Psoas muscle (tissue), 8 donors: ENCODE measurements around the gene CRYBB1. TPM values are rescaled to one million over a fixed set of nuclear protein-coding genes. Genes with fewer than 3 reads are reported as not detected.
A peak's percentile ranks its signal among the peaks of the same experiment; 100 is the strongest.

Source experiments
- ATAC-seq, 4 donors: fragments of 200-7000 bp; cut with Tn5 transposase; one replicate each; pipeline ENCODE4 v1.9.1; 2020; ENCODE audit warnings: moderate library complexity in 3 of 4, mild to moderate bottlenecking in 2 of 4
- DNase-seq, 2 donors: peaks; one replicate each; pipeline ENCODE4 v3.0.0-alpha.2; 2020
- H3K27ac ChIP-seq: fragments of 200-600 bp; one replicate; pipeline ENCODE4 v1.8.0; 2022
- H3K27me3 ChIP-seq, 3 donors: fragments of 200-600 bp in 1 of 3; one replicate each; pipeline versions ENCODE4 v1.6.1 to v1.8.0; 2013 to 2022; ENCODE audit warnings: low read length in 2 of 3, mild to moderate bottlenecking in 2 of 3, moderate library complexity in 1 of 3; ENCODE audit not compliant: insufficient read depth in 3 of 3
- H3K36me3 ChIP-seq, 2 donors: fragments of 200-600 bp in 1 of 2; one replicate each; pipeline versions ENCODE4 v1.6.1 to v1.8.0; 2013 to 2022; ENCODE audit warnings: low read depth in 1 of 2, mild to moderate bottlenecking in 1 of 2, moderate library complexity in 1 of 2; ENCODE audit not compliant: insufficient read depth in 1 of 2
- H3K4me1 ChIP-seq: fragments of 200-600 bp; one replicate; pipeline ENCODE4 v1.8.0; 2022
- H3K4me3 ChIP-seq: fragments of 200-600 bp; one replicate; pipeline ENCODE4 v1.8.0; 2022; ENCODE audit warnings: mild to moderate bottlenecking
- H3K9me3 ChIP-seq: fragments of 200-600 bp; one replicate; pipeline ENCODE4 v1.8.0; 2022
- WGBS, 3 donors: extraction: QIAGEN DNeasy Blood & Tissue Kit; methylation state at CpG; one replicate each; pipeline versions ENCODE4 v1.1.6 to v1.1.7; 2013; 5-methylcytosine and 5-hydroxymethylcytosine counted together
- intact Hi-C, 2 donors: fragments of 100-400 bp; cut with DNase I; formaldehyde crosslinking; loops; one replicate each; pipeline versions ENCODE4 v1.11.0 to v1.14.2; 2022
- polyA plus RNA-seq, 3 donors: library from polyadenylated mRNA; stranded (reverse); fragments of 200-250 nt; gene quantifications; one replicate each; pipeline ENCODE4 v1.2.3, GENCODE V29; 2013
- total RNA-seq, 4 donors: library from RNA; stranded (reverse); fragmentation: NEBNext Ultra II Directional in 2 of 4; extraction: Animal tissue kit (Norgen Biotek cat#: 25700) in 2 of 4; gene quantifications; one replicate each; pipeline versions ENCODE4 v1.2.1 to v1.2.4, GENCODE V29; 2021 to 2023
- TF ChIP-seq, protein P1 (sequence below): fragments of 200-600 bp; IDR thresholded peaks from one replicate; pipeline ENCODE4 v1.8.0; 2022; ENCODE audit warnings: antibody characterized with exemption
- donor health status: healthy with polysubstance abuse.
- donor health status: DM: no; HTN: no; CAD: no; lungs with moderate emphysema.
- donor health status: Bipolar disorder and iron deficiency.
- donor health status: healthy.
- donor health status: DM: yes; HTN: yes; CAD: no.
- donor health status: DM: no; HTN: no; CAD: no.
- donor health status: DM: no; HTN: no; CAD: no.
- donor health status: DM: yes; HTN: yes; CAD: no.

Gene CRYBB1
- total and polyA plus RNA-seq, 7 donors, result 0.14 to 0.25 (median 0.22) TPM; not detected in 2

DNA sequence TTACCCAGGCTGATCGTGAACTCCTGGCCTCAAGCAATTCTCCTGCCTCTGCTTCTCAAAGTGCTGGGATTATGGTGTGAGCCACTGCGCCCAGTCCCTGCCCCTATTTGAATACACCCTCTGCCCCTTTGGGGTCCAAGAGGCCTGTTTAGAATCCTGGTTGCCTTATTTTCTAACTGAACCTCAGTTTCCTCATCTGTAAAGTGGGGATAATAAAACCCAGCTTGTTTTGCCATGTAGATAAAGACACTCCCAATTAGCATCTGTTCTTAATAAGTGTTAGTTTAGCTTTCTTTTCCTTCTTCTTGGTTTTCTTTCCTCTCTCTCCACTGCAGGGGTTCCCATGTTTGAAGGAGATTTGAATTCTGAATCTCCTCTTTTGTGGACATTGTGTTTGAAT, 44.3 kb upstream of the CRYBB1 start:
- 83 to 89% (median 87%) methylated on average over 2 of the region's 2 CpGs for WGBS, 3 donors
- peaks cover 0 to 45% (median 7%) of the 10 kb centered on the region in 3 donors for H3K27me3 ChIP-seq
- TF ChIP-seq, protein P1, sequence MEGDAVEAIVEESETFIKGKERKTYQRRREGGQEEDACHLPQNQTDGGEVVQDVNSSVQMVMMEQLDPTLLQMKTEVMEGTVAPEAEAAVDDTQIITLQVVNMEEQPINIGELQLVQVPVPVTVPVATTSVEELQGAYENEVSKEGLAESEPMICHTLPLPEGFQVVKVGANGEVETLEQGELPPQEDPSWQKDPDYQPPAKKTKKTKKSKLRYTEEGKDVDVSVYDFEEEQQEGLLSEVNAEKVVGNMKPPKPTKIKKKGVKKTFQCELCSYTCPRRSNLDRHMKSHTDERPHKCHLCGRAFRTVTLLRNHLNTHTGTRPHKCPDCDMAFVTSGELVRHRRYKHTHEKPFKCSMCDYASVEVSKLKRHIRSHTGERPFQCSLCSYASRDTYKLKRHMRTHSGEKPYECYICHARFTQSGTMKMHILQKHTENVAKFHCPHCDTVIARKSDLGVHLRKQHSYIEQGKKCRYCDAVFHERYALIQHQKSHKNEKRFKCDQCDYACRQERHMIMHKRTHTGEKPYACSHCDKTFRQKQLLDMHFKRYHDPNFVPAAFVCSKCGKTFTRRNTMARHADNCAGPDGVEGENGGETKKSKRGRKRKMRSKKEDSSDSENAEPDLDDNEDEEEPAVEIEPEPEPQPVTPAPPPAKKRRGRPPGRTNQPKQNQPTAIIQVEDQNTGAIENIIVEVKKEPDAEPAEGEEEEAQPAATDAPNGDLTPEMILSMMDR, result no peak
- no peaks in the 10 kb centered on the region for H3K9me3 ChIP-seq
- peaks cover 19% of the 10 kb centered on the region for H3K4me1 ChIP-seq
- intact Hi-C loops, result loop anchor here in 1 of 2 donors (10.0 kb wide), 1 partner anchor 267 kb away; no protein-coding TSS in a partner anchor
- no peak overlapping the region for H3K27ac ChIP-seq
- no peak overlapping the region for H3K4me3 ChIP-seq
- no peak for DNase-seq
- ATAC-seq, result no peak
- H3K36me3 ChIP-seq, result no peaks in the 10 kb centered on the region

DNA sequence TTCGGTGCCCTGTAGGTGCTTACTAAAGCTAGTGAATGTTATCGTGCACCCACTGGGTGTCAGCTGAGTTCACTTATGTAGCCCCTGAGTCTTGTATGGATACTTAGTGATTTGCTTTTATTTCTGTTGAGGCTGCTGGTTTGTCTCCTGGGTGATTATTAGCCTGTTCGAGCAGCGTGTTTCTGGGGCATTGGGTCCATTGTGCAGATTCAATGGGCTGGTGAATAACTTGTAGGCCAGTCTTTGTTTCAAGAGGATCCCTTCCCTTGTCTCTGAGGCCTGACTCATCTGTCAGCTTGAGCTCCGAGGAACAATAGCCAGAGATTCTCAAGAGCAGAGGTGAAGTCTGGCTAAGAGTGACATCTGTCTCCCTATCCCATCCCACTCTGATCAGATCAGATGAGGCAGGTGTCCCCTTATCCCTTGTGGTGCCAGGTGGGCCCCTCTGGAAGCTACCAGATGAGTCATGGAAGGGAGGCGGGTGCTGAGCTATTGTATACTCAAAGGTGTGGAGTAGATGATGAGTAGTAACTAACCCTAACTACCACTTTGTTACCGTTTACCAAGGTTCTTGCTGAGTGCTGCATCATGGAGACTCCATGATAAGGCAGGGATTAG, 43.2 kb upstream of the CRYBB1 start:
- TF ChIP-seq, protein P1, result no peak
- WGBS, 3 donors, result 83 to 85% (median 85%) methylated on average over 7 of the region's 7 CpGs
- no peaks in the 10 kb centered on the region for H3K36me3 ChIP-seq

DNA sequence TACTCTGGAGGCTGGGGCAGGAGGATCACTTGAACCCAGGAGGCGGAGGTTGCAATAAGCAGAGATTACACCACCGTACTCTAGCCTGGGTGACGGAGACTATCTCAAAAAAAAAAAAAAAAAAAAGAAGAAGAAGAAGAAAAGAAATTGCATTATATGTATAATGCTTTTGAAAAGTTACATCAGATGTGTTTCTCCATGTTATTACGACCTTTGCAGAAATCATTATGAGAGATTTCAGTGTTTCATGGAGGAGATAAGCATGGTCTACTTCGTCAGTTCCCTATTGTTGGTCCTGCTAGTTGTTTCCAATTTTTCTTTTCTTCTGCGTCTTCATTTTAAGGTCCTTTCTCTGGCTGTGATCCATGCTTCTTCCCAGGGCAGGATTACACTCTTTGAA, 42.5 kb upstream of the CRYBB1 start:
- WGBS, 3 donors, result 83 to 87% (median 86%) methylated on average over 6 of the region's 6 CpGs
- DNase-seq, result no peak
- intact Hi-C loops, result loop anchor here in 1 of 2 donors (10.0 kb wide), 1 partner anchor 266 kb away; no protein-coding TSS in a partner anchor
- no peak overlapping the region for H3K27ac ChIP-seq
- H3K4me3 ChIP-seq, result no peak overlapping the region
- H3K36me3 ChIP-seq, result no peaks in the 10 kb centered on the region
- TF ChIP-seq, protein P1, result no peak
- no peaks in the 10 kb centered on the region for H3K9me3 ChIP-seq
- peaks cover 23% of the 10 kb centered on the region for H3K4me1 ChIP-seq
- no peak for ATAC-seq
- H3K27me3 ChIP-seq, result peaks cover 0 to 61% (median 14%) of the 10 kb centered on the region in 3 donors

More for the DNA sequence above, 43.2 kb upstream of the CRYBB1 start:
- Histone ChIP-seq H3K4me3 (no peak overlapping the region), H3K27me3 (peaks cover 0 to 54% (median 11%) of the 10 kb centered on the region in 3 donors), H3K27ac (no peak overlapping the region), H3K4me1 (peaks cover 23% of the 10 kb centered on the region), H3K9me3 (no peaks in the 10 kb centered on the region)
- no peak for DNase-seq
- intact Hi-C loops, result loop anchor here in 1 of 2 donors (10.0 kb wide), 1 partner anchor 266 kb away; no protein-coding TSS in a partner anchor
- no peak for ATAC-seq

DNA sequence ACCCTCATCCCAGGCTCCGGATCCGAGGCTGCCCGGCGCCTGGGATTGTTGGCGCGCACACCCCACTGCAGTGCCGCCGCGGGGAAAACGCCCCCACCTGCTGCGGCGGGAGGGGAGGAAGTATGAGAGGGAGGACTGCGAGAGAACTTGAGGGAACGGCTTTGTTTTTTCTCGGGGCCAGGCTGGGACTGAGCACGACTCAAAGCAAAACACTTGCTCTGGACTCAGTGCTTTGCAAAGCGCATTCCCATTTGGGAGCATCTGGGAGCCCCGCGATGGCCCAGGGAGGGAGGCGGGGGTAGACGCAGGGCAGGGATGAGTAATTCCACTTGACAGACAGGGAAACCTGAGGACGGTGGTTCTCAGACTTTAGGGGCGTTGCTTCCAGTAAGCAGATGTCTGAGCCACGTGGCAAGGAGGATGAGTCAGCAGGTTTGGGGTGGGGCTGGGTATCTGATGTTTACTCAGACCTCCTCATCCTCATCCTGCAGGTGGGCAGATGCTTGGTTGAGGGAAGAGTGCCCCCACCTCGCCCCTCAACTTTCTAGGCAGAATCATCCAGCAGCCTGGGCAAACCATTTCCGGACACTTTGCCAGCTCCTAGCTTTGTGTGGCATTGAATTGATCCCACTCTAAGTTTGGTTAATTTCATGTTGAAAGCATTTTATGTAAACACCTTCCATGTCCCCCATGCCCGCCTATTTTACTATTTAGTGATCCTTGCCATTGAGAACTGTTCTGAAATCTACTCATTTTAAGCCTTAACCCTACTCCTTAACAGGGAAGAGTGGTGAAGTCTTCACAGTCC, 41.0 kb upstream of the CRYBB1 start:
- DNase-seq (peak; percentile 45 to 71), ATAC-seq (peak; percentile 92 to 97 (median 95))
- TF ChIP-seq, protein P1, result no peak
- H3K4me3 ChIP-seq, result peak overlapping the region; percentile 53
- H3K36me3 ChIP-seq, result no peaks in the 10 kb centered on the region
- intact Hi-C loops, result no loop called here
- peaks cover 0 to 55% (median 14%) of the 10 kb centered on the region in 3 donors for H3K27me3 ChIP-seq
- H3K4me1 ChIP-seq, result peaks cover 23% of the 10 kb centered on the region
- H3K27ac ChIP-seq, result no peak overlapping the region
- WGBS, 3 donors, result 3% methylated on average over 27 of the region's 27 CpGs
- H3K9me3 ChIP-seq, result no peaks in the 10 kb centered on the region
